Activated T-helper 1 cell treated with anti-CD3 and anti-CD28 coated beads, Interleukin-12 subunit alpha, Interleukin-12 subunit beta, Interleukin-2, Interleukin-4 antibody, amounts not matched to agents 30 ng/mL and 10 ng/mL and 1 ng/mL, durations not matched to agents 14 hours and 24 hours and 36 hours (primary cell): Measurements from ENCODE around the gene ZNF581. TPM values are rescaled to one million over a fixed set of nuclear protein-coding genes. Genes with fewer than 3 reads are reported as not detected.

Experiments used
- DNase-seq: peaks from one replicate; pipeline ENCODE4 v3.0.0; 2021; ENCODE audit warnings: low spot score
- H3K27ac Mint-ChIP-seq: one replicate; pipeline ENCODE4 v1.8.0; 2021; ENCODE audit warnings: mild to moderate bottlenecking, mixed read lengths
- H3K27me3 Mint-ChIP-seq: one replicate; pipeline ENCODE4 v1.8.0; 2022; ENCODE audit warnings: mild to moderate bottlenecking, moderate library complexity, mixed read lengths; ENCODE audit not compliant: insufficient read depth
- H3K36me3 Mint-ChIP-seq: one replicate; pipeline ENCODE4 v1.8.0; 2021; ENCODE audit warnings: low read depth, mixed read lengths
- H3K4me1 Mint-ChIP-seq: one replicate; pipeline ENCODE4 v1.8.0; 2021; ENCODE audit warnings: low read depth, mixed read lengths
- H3K4me3 Mint-ChIP-seq: one replicate; pipeline ENCODE4 v1.8.0; 2021; ENCODE audit warnings: mild to moderate bottlenecking, moderate library complexity, mixed read lengths
- H3K9me3 Mint-ChIP-seq: one replicate; pipeline ENCODE4 v1.8.0; 2021; ENCODE audit warnings: mixed read lengths
- intact Hi-C: fragments of 100-400 bp; cut with micrococcal nuclease; formaldehyde crosslinking; loops from one replicate; pipeline ENCODE4 v1.15.1; 2024
- total RNA-seq: library from RNA; stranded (reverse); gene quantifications from 2 replicates; pipeline ENCODE4 v1.2.3, GENCODE V29; 2022

ZNF581 gene
- total RNA-seq, 1 donor from 2014 or later: 36.4 TPM

DNA sequence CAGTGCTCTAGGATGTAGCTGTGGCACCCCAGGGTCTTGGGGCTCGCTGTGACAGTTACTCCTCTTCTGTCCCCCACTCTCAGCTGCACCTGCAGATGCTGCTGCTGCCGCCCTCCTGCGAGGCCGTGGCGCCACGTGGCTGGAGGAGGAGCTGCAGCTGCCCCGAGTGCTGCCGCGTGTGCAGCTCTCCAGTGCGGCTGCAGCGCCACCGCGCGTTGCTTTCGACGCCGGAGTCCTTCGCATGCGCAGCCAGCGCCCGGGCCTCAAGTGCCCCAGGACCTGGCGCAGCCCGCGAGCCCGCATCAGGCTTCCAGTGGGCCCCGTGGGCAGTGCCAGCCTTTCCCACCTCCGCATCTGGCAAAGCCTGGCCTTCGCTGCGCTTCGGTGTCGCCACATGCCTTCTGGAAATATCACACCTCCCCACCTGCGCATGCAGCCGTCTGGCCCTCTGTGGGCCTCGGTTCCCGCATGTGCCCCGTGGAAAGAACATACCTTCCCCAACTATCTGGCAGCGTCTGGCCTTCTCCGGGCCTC is 3.3 kb upstream of the ZNF581 start:
- no peaks in the 10 kb centered on the region for H3K27me3 Mint-ChIP-seq
- intact Hi-C loops: loop anchor here (2.0 to 10.0 kb wide), 6 partner anchors 13 to 1175 kb away; partner anchors contain the start of genes KMT5C, LENG9, PPP6R1 and UBE2S
- peaks cover 39% of the 10 kb centered on the region for H3K36me3 Mint-ChIP-seq
- H3K9me3 Mint-ChIP-seq: no peaks in the 10 kb centered on the region
- H3K4me3 Mint-ChIP-seq: peak overlapping the region; percentile 83
- peaks cover 57% of the 10 kb centered on the region for H3K4me1 Mint-ChIP-seq
- peak; percentile 62 for DNase-seq
- H3K27ac Mint-ChIP-seq: peak overlapping the region; percentile 90

GRCh38 chr19:55640577-55641425 is 2.6 kb upstream of the ZNF581 start, which contains the start of gene ZNF580:
Gene ZNF580 (plus strand): TSS chr19:55641002. CDS start chr19:55642509, 1,507 bp downstream.
- Mint-ChIP-seq H3K4me3 (peak within 1 kb of the TSS; percentile 100), H3K9me3 (no peaks in the 10 kb centered on the region), H3K27ac (peak within 1 kb of the TSS; percentile 99), H3K4me1 (peaks cover 57% of the 10 kb centered on the region), H3K27me3 (no peaks in the 10 kb centered on the region), H3K36me3 (peaks cover 41% of the 10 kb centered on the region)
- DNase-seq: peak; percentile 60
- intact Hi-C loops: loop anchor here (2.0 to 10.0 kb wide), 6 partner anchors 14 to 1176 kb away; partner anchors contain the start of genes KMT5C, LENG9, PPP6R1 and UBE2S

DNA sequence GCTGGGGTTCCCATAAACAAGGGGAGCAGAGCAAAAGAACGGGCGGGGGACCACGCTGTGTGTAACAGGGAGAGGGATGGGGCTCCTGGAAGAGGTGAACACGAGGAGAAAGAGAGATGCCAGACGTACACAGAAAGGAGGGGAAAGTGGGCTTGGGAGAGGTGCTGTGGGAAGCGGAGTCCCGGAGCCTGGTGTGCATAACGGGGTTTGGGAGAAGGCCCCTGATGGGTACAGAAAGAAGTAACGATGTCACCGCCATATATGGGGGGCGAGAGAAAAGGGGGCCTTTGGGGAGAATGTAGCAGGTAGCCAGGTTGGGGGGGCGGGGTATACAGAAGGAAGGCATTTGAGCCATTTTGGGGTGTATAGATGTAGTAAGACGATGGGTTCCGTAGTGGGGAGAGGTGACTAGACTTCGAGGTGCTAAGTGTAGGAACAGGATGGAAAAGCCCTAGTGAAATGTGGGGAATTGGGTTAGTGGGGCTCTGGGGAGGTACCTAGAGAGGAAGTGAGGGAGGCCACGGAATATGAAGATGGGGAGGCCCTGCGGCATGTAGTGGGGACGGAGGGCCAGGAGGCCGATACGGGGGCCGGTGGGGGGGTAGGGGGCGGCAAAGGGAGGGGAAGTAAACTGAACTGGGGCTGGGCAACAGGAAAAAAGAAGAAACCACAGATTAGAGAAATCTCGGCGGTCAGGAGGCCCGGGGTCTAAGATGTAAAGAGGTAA is 1.9 kb upstream of the ZNF581 start:
- Mint-ChIP-seq H3K4me3 (peak overlapping the region; percentile 100), H3K36me3 (peaks cover 34% of the 10 kb centered on the region), H3K27me3 (no peaks in the 10 kb centered on the region), H3K4me1 (peaks cover 49% of the 10 kb centered on the region), H3K27ac (peak overlapping the region; percentile 99), H3K9me3 (no peaks in the 10 kb centered on the region)
- intact Hi-C loops: loop anchor here (2.0 to 10.0 kb wide), 6 partner anchors 15 to 1177 kb away; partner anchors contain the start of genes KMT5C, LENG9, PPP6R1 and UBE2S
- no peak for DNase-seq

GRCh38 chr19:55642153-55643002 is 1.1 kb upstream of the ZNF581 start:
- DNase-seq: no peak
- Mint-ChIP-seq H3K27ac (peak overlapping the region; percentile 99), H3K27me3 (no peaks in the 10 kb centered on the region), H3K4me3 (peak overlapping the region; percentile 100), H3K4me1 (peaks cover 45% of the 10 kb centered on the region), H3K36me3 (peaks cover 36% of the 10 kb centered on the region), H3K9me3 (no peaks in the 10 kb centered on the region)
- intact Hi-C loops: loop anchor here (1.0 to 10.0 kb wide), 9 partner anchors 7 to 1178 kb away; partner anchors contain the start of genes EPN1, KMT5C, LENG9 and PPP6R1

DNA sequence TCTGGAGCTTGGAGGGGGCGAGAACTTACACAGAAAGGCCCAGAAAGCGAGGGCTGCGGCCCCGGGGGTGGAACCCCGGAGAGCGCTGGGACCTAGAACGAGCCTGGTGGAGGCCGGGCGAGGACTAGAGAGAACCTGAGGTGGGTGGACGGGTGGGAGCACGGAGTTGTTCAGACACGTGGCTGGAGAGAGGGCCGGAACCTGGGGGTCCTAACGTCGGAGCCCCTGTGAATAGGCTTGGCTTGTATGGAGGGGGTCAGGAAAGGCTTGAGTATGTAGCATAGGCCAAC is 383 bp downstream of the ZNF581 start:
- Mint-ChIP-seq H3K4me1 (peaks cover 42% of the 10 kb centered on the region), H3K27ac (peak overlapping the region; percentile 92), H3K27me3 (no peaks in the 10 kb centered on the region), H3K4me3 (peak overlapping the region; percentile 95), H3K9me3 (no peaks in the 10 kb centered on the region), H3K36me3 (peaks cover 31% of the 10 kb centered on the region)
- intact Hi-C loops: loop anchor here (1.0 to 10.0 kb wide), 9 partner anchors 9 to 1179 kb away; partner anchors contain the start of genes EPN1, KMT5C, LENG9 and PPP6R1
- no peak for DNase-seq

DNA sequence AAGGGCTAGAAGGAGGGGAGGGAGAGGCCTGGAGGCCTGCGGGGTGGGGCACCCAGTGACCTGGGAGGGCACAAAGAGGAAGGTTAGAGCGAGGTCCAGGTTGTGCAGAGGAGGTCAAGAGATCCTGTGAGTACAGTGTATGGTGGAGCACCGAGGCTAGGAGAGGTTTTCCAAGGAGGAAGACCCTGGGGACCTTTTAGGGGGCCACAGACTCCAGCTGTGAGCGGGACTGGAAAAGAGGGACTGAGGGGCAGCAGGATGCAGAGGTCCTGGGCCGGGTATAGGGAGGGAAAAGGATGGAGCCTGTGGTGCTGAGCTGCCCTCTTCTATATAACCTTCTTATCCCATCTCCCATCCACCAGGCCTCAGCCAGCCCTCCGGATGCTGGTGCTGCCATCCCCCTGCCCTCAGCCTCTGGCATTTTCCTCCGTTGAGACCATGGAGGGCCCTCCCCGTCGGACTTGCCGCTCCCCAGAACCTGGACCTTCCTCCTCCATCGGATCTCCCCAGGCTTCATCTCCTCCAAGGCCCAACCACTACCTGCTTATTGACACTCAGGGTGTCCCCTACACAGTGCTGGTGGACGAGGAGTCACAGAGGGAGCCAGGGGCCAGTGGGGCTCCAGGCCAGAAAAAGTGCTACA is 863 bp downstream of the ZNF581 start:
- H3K27ac Mint-ChIP-seq: peak overlapping the region; percentile 92
- H3K36me3 Mint-ChIP-seq: peaks cover 27% of the 10 kb centered on the region
- DNase-seq: no peak
- H3K4me3 Mint-ChIP-seq: peak overlapping the region; percentile 95
- no peaks in the 10 kb centered on the region for H3K27me3 Mint-ChIP-seq
- intact Hi-C loops: loop anchor here (5.0 to 10.0 kb wide), 5 partner anchors 37 to 1180 kb away; partner anchors contain the start of genes KMT5C, LENG9, PPP6R1 and UBE2S
- peaks cover 39% of the 10 kb centered on the region for H3K4me1 Mint-ChIP-seq
- H3K9me3 Mint-ChIP-seq: no peaks in the 10 kb centered on the region

- peak overlapping the region; percentile 95 for H3K4me3 Mint-ChIP-seq
- peaks cover 30% of the 10 kb centered on the region for H3K36me3 Mint-ChIP-seq
- no peaks in the 10 kb centered on the region for H3K9me3 Mint-ChIP-seq
- intact Hi-C loops: loop anchor here (5.0 to 10.0 kb wide), 5 partner anchors 38 to 1180 kb away; partner anchors contain the start of genes KMT5C, LENG9, PPP6R1 and UBE2S
- H3K4me1 Mint-ChIP-seq: peaks cover 45% of the 10 kb centered on the region
- peak overlapping the region; percentile 92 for H3K27ac Mint-ChIP-seq
- H3K27me3 Mint-ChIP-seq: no peaks in the 10 kb centered on the region
- no peak for DNase-seq
Measured at GRCh38 chr19:55644842-55645511, 1.5 kb downstream of the ZNF581 start.

- intact Hi-C loops: loop anchor here (10.0 kb wide), 1 partner anchor 1181 kb away; the partner anchor contains the start of gene LENG9
- peaks cover 51% of the 10 kb centered on the region for H3K4me1 Mint-ChIP-seq
- peaks cover 35% of the 10 kb centered on the region for H3K36me3 Mint-ChIP-seq
- H3K4me3 Mint-ChIP-seq: peak overlapping the region; percentile 75
- peak overlapping the region; percentile 44 for H3K27ac Mint-ChIP-seq
- no peaks in the 10 kb centered on the region for H3K27me3 Mint-ChIP-seq
- no peaks in the 10 kb centered on the region for H3K9me3 Mint-ChIP-seq
- DNase-seq: no peak
Measured at GRCh38 chr19:55645512-55645881, 2.0 kb downstream of the ZNF581 start.

DNA sequence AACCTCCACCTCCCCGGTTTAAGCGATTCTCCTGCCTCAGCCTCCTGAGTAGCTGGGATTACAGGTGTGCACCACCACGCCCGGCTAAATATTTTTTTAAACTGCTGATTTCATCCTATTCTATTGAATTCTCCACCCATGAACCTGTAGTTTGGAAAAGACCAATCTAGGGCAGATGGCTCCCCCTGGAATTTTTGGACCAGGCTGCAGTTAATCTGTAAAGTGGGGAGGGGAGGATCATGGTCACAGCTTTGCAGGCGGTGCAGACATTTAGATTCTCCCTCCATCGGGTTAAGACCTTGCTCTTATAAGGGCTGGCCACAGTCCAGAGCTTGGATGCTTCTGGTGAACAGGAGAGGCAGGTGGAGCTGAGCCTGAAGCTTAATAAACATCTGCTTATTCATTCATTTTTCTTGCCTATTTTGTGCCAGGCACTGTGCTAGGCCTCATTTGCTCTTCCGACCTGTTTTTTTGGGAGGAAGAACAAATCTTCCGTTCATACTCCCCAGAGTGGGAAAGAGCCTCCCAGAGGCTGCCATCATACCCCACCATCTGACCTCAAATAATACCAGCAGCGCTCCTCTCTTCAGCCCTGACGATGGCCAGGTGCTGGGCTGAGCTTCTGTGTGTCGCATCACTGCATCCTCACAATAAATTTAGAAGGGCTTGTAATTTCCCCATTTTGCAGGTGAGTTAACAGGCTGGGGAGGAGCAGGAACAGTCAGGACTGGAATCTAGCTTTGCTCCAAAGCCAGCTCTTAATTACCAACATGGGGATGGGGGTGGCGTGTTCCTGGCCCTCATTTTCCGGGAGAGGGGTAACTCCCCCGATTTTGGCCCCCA is 3.7 kb downstream of the ZNF581 start:
- peaks cover 32% of the 10 kb centered on the region for H3K36me3 Mint-ChIP-seq
- DNase-seq: no peak
- H3K4me3 Mint-ChIP-seq: peak overlapping the region; percentile 82
- peak overlapping the region; percentile 75 for H3K27ac Mint-ChIP-seq
- intact Hi-C loops: loop anchor here (10.0 kb wide), 1 partner anchor 1182 kb away; the partner anchor contains the start of gene LENG9
- no peaks in the 10 kb centered on the region for H3K27me3 Mint-ChIP-seq
- H3K9me3 Mint-ChIP-seq: no peaks in the 10 kb centered on the region
- peaks cover 49% of the 10 kb centered on the region for H3K4me1 Mint-ChIP-seq

- peaks cover 45% of the 10 kb centered on the region for H3K4me1 Mint-ChIP-seq
- intact Hi-C loops: loop anchor here (10.0 kb wide), 1 partner anchor 1183 kb away; the partner anchor contains the start of gene LENG9
- DNase-seq: peak; percentile 31
Measured at GRCh38 chr19:55647732-55648584, 4.5 kb downstream of the ZNF581 start, which contains the start of gene CCDC106. Gene CCDC106 (plus strand): TSS chr19:55648212. CDS start chr19:55649047, 835 bp downstream.

More at GRCh38 chr19:55647732-55648584, 4.5 kb downstream of the ZNF581 start, which contains the start of gene CCDC106:
- no peaks in the 10 kb centered on the region for H3K27me3 Mint-ChIP-seq
- peaks cover 29% of the 10 kb centered on the region for H3K36me3 Mint-ChIP-seq
- H3K27ac Mint-ChIP-seq: peak within 1 kb of the TSS; percentile 75
- no peaks in the 10 kb centered on the region for H3K9me3 Mint-ChIP-seq
- H3K4me3 Mint-ChIP-seq: peak within 1 kb of the TSS; percentile 83
